Heart right ventricle (tissue), 16 donors: ENCODE data around the gene CCDC80. TPM values are rescaled to one million over a fixed set of nuclear protein-coding genes. Genes with fewer than 3 reads are reported as not detected.

Experiments used
- ATAC-seq, 8 donors: fragments of 200-7000 bp; cut with Tn5 transposase; one replicate each; pipeline ENCODE4 v1.9.1; 2020; ENCODE audit warnings: mild to moderate bottlenecking in 8 of 8, moderate library complexity in 8 of 8, moderate number of reproducible peaks in 1 of 8
- DNase-seq, 2 donors: peaks; one replicate each; pipeline ENCODE4 v3.0.0-alpha.2; 2020
- H3K27ac ChIP-seq, 10 donors: fragments of 200-600 bp; sonication (generic) in 2 of 10; one replicate each; pipeline versions ENCODE4 v1.5.0 to v1.8.0; 2020 to 2022; ENCODE audit warnings: mild to moderate bottlenecking in 3 of 10
- H3K27me3 ChIP-seq, 7 donors: fragments of 200-600 bp; one replicate each; pipeline ENCODE4 v1.8.0; 2021 to 2022; ENCODE audit warnings: mild to moderate bottlenecking in 2 of 7
- H3K36me3 ChIP-seq, 9 donors: fragments of 200-600 bp; sonication (generic) in 1 of 9; one replicate each; pipeline versions ENCODE4 v1.5.0 to v1.8.0; 2020 to 2022; ENCODE audit warnings: mild to moderate bottlenecking in 2 of 9
- H3K4me1 ChIP-seq, 9 donors: fragments of 200-600 bp; sonication (generic) in 1 of 9; one replicate each; pipeline versions ENCODE4 v1.5.0 to v1.8.0; 2020 to 2022; ENCODE audit warnings: mild to moderate bottlenecking in 4 of 9
- H3K4me3 ChIP-seq, 10 donors: fragments of 200-600 bp; sonication (generic) in 2 of 10; one replicate each; pipeline versions ENCODE4 v1.5.0 to v1.8.0; 2020 to 2022; ENCODE audit warnings: mild to moderate bottlenecking in 7 of 10, moderate library complexity in 2 of 10
- H3K9me3 ChIP-seq, 11 donors: fragments of 200-600 bp in 10 of 11; sonication (generic) in 2 of 11; one replicate each; pipeline versions ENCODE4 v1.5.0 to v1.8.0; 2013 to 2022; ENCODE audit warnings: mild to moderate bottlenecking in 2 of 11, control low read depth in 1 of 11, moderate library complexity in 1 of 11
- WGBS, 2 donors: extraction: QIAGEN DNeasy Blood & Tissue Kit; methylation state at CpG; one replicate each; pipeline ENCODE4 v1.1.7; 2013; ENCODE audit warnings: inconsistent platforms in 1 of 2; 5-methylcytosine and 5-hydroxymethylcytosine counted together
- intact Hi-C, 10 donors: fragments of 100-400 bp; cut with DNase I; formaldehyde crosslinking; loops; one replicate each; pipeline versions ENCODE4 v1.11.1 to v1.14.2; 2022
- long read RNA-seq, 3 donors: library from polyadenylated mRNA; unstranded; transcript quantifications; one replicate each; pipeline ENCODE4 v2.0.0, GENCODE V29; 2020 to 2021
- polyA plus RNA-seq, 2 donors: library from polyadenylated mRNA; stranded (reverse); fragments of 200-250 nt; gene quantifications; one replicate each; pipeline ENCODE4 v1.2.3, GENCODE V29; 2013
- total RNA-seq, 10 donors: library from RNA; stranded (reverse); fragmentation: NEBNext Ultra II Directional in 3 of 10; extraction: Animal tissue kit (Norgen Biotek cat#: 25700) in 3 of 10; gene quantifications; one replicate each; pipeline versions ENCODE4 v1.2.1 to v1.2.4, GENCODE V29; 2021 to 2023
- TF ChIP-seq, protein P1 (sequence below), 9 donors: fragments of 200-600 bp; sonication (generic) in 2 of 9; IDR thresholded peaks; one replicate each; pipeline versions ENCODE4 v1.5.0 to v1.8.0; 2021 to 2022; ENCODE audit warnings: antibody characterized with exemption in 9 of 9, mild to moderate bottlenecking in 5 of 9, moderate library complexity in 1 of 9
- donor health status: Arrhythmogenic right ventricular cardiomyopathy.
- donor health status: ischemic (EF 13 %, LVEDD 7.1; RV severe dilation, severe dysfunction).
- donor health status: healthy with polysubstance abuse.
- donor health status: DM: no; HTN: yes; CAD: no.
- donor health status: DM: no; HTN: no; CAD: no.
- donor health status: ischemic (EF 25% LVEDD 6.9; RV normal size, moderate dysfunction).
- donor health status: ischemic (EF 25% LVEDD 5.7; RV mildly dilated, moderate dysfunction).
- donor health status: healthy.
- donor health status: DM: yes; HTN: yes; CAD: no.
- donor health status: Ischemic cardiomyopathy.
- donor health status: ischemic (EF 35%, LVEDD 5.7; RV mildly dilated, moderate dysfunction).
- donor health status: nonischemic (EF 11% LVEDD 7.7; RV severe dilation, severe dysfunction).
- donor health status: DM: yes; HTN: yes; CAD: no.
- donor health status: PGD.
- donor health status: ischemic (EF 29% LVEDD 5.4; RV normal size, mild dysfunction).
- donor health status: nonischemic (EF 23%, LVEDD 6.1; RV moderate dilation, normal function).

CCDC80 gene, protein sequence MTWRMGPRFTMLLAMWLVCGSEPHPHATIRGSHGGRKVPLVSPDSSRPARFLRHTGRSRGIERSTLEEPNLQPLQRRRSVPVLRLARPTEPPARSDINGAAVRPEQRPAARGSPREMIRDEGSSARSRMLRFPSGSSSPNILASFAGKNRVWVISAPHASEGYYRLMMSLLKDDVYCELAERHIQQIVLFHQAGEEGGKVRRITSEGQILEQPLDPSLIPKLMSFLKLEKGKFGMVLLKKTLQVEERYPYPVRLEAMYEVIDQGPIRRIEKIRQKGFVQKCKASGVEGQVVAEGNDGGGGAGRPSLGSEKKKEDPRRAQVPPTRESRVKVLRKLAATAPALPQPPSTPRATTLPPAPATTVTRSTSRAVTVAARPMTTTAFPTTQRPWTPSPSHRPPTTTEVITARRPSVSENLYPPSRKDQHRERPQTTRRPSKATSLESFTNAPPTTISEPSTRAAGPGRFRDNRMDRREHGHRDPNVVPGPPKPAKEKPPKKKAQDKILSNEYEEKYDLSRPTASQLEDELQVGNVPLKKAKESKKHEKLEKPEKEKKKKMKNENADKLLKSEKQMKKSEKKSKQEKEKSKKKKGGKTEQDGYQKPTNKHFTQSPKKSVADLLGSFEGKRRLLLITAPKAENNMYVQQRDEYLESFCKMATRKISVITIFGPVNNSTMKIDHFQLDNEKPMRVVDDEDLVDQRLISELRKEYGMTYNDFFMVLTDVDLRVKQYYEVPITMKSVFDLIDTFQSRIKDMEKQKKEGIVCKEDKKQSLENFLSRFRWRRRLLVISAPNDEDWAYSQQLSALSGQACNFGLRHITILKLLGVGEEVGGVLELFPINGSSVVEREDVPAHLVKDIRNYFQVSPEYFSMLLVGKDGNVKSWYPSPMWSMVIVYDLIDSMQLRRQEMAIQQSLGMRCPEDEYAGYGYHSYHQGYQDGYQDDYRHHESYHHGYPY
- 100 to 1,000 TPM in 5 of 10 donors, 10 to 100 TPM in 5; 38.6 to 223 (median 99.3) TPM for total RNA-seq
- polyA plus RNA-seq = 10 to 100 TPM; 19.8 to 28.7 TPM
- long read RNA-seq, donor 1, full-length matches to known transcripts = 3 of 44 reads
- long read RNA-seq, donor 1, partial matches to known transcripts = 34 of 44 reads
- long read RNA-seq, donor 1, other reads (novel, unspliced or antisense) = 7 of 44 reads
- long read RNA-seq, donor 2, full-length matches to known transcripts = 6 of 93 reads
- long read RNA-seq, donor 2, partial matches to known transcripts = 63 of 93 reads
- long read RNA-seq, donor 2, other reads (novel, unspliced or antisense) = 24 of 93 reads
- long read RNA-seq, donor 3, full-length matches to known transcripts = 4 of 109 reads
- long read RNA-seq, donor 3, partial matches to known transcripts = 89 of 109 reads
- long read RNA-seq, donor 3, other reads (novel, unspliced or antisense) = 16 of 109 reads

DNA sequence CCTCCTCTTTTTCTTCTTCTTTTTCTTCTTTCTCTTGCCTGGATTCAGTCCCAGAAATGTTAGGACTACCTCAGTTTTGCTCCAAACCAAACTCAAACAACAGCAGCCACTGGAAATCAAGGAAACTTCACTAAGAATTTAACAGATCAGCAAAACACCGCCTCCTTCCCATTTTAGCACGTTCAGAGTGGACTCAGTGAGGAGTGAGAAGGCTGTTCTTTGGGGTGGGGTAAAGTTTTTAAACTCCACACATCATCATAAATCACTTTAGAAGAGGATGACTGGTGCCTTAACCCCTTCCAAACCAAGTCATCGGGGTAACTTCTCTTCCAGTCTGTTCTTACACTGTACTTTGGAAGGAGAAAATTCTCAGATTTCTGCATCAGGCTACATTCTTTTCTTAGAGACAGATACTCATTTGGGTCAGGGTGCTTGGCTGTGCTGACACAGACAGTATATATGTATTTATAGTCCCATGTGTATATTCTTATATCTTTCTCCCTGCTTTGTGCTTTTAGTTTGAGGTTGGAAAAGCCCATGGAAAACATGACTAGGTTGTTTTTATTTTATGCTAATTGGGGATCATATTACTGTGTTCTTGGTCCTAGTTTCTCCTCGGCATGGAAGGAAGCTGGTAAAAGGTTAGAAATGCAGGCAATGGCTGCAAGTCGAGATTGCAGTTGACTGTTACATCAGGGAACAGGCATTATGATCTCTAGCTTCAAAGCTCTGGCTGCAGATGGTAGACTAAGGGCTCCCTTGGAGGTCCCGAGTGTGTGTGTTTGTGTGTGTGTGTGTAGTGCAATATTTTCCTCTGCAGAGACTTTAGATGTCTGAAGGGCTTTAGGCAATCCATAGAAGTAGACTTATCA, at the start of gene CCDC80:
Gene CCDC80 (minus strand): TSS at position 214 of the 872 bp plus-strand sequence. CDS start 1,238 bp downstream, outside the sequence.
- 10 to 13% methylated on average over 6 of the region's 6 CpGs for whole genome bisulfite sequencing, 2 donors
- Histone ChIP-seq H3K4me3 (peak within 1 kb of the TSS; percentile 5 to 57 (median 50)), H3K36me3 (no peaks in the 10 kb centered on the region), H3K4me1 (peaks cover 0 to 27% (median 18%) of the 10 kb centered on the region in 9 donors), H3K27me3 (peaks cover 0 to 19% (median 9%) of the 10 kb centered on the region in 7 donors), H3K27ac (peak within 1 kb of the TSS in 9 of 10 donors; percentile 58 to 90 (median 69)), H3K9me3 (no peaks in the 10 kb centered on the region)
- peak; percentile 44 to 66 (median 58) for ATAC-seq
- TF ChIP-seq, protein P1, sequence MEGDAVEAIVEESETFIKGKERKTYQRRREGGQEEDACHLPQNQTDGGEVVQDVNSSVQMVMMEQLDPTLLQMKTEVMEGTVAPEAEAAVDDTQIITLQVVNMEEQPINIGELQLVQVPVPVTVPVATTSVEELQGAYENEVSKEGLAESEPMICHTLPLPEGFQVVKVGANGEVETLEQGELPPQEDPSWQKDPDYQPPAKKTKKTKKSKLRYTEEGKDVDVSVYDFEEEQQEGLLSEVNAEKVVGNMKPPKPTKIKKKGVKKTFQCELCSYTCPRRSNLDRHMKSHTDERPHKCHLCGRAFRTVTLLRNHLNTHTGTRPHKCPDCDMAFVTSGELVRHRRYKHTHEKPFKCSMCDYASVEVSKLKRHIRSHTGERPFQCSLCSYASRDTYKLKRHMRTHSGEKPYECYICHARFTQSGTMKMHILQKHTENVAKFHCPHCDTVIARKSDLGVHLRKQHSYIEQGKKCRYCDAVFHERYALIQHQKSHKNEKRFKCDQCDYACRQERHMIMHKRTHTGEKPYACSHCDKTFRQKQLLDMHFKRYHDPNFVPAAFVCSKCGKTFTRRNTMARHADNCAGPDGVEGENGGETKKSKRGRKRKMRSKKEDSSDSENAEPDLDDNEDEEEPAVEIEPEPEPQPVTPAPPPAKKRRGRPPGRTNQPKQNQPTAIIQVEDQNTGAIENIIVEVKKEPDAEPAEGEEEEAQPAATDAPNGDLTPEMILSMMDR (IDR thresholded peaks at IDR 0.05) = no peak
- intact Hi-C loops = loop anchor here (1.0 to 10.0 kb wide), 10 partner anchors 56 to 1324 kb away; partner anchors contain the start of gene CD200R1 (in 3 of the 10)
- no peak for DNase-seq

DNA sequence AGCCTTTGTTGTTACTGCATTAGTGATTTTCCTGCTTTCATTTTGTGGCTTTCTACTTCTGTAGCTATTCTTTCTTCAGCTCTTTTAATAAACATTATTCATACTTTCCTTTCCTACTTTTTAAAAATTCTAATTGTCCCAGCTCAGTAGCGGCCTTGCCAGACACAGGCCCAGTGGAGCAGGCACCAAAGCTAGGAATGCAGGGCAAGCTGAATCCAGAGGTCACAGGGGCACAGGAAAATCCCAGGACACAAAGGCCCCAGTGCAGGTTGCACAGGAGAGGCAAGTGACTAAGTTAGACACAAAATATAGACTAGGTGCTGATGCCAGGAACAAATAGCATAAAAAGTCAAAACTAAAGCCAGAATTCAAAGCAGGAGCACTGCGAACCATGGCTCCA, 49.0 kb upstream of the CCDC80 start:
- DNase-seq (no peak), ATAC-seq (no peak)
- Histone ChIP-seq H3K4me1 (no peaks in the 10 kb centered on the region), H3K4me3 (no peak overlapping the region), H3K36me3 (no peaks in the 10 kb centered on the region), H3K27ac (no peak overlapping the region), H3K9me3 (peaks cover 0 to 8% (median 0%) of the 10 kb centered on the region in 11 donors), H3K27me3 (peaks cover 0 to 9% (median 0%) of the 10 kb centered on the region in 7 donors)
- 85% methylated on average over 2 of the region's 2 CpGs for WGBS, 2 donors
- TF ChIP-seq, protein P1 (IDR thresholded peaks at IDR 0.05) = no peak
- intact Hi-C loops = no loop called here

DNA sequence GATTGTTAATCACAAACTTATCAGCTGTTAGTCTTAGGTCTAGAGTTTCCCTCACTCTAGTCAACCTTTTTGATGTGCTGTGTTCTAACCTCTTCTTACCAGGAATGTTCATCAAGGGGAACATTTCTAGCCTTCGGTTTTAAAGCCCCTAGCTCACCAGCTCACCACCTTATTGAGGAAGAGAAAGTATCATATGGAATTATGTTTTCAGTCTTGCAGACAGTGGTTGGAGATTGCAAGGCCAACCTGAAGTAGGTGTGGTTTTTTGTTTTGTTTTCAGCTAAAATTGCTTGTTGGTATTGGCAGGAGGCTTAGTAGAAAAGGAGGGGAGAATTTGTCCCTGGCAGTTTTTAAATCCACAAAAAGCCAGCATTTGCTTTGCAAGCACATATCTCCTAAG, 48.4 kb upstream of the CCDC80 start:
- no peaks in the 10 kb centered on the region for H3K36me3 ChIP-seq
- TF ChIP-seq, protein P1 (IDR thresholded peaks at IDR 0.05) = no peak
- peak overlapping the region in 1 of 10 donors; percentile 14 for H3K27ac ChIP-seq
- ATAC-seq (no peak), DNase-seq (no peak)
- H3K4me1 ChIP-seq = no peaks in the 10 kb centered on the region
- H3K9me3 ChIP-seq = peaks cover 0 to 8% (median 0%) of the 10 kb centered on the region in 11 donors
- intact Hi-C loops = no loop called here
- peaks cover 0 to 9% (median 0%) of the 10 kb centered on the region in 7 donors for H3K27me3 ChIP-seq
- 63 to 74% methylated on average over 1 of the region's 1 CpG for WGBS, 2 donors
- H3K4me3 ChIP-seq = no peak overlapping the region
